ENCODE data around the gene GIPC2. TPM values are rescaled to one million over a fixed set of nuclear protein-coding genes. Genes with fewer than 3 reads are reported as not detected.

GIPC2 gene
- total RNA-seq, 2 donors from 2014 or later, result 1.9 to 3.1 TPM

- intact Hi-C loops (cut with DNase I), result no loop called here
- no peak for DNase-seq
- ATAC-seq, result no peak
Observed at GRCh38 chr1:78165816-78166215, 120.0 kb downstream of the GIPC2 start.

DNA sequence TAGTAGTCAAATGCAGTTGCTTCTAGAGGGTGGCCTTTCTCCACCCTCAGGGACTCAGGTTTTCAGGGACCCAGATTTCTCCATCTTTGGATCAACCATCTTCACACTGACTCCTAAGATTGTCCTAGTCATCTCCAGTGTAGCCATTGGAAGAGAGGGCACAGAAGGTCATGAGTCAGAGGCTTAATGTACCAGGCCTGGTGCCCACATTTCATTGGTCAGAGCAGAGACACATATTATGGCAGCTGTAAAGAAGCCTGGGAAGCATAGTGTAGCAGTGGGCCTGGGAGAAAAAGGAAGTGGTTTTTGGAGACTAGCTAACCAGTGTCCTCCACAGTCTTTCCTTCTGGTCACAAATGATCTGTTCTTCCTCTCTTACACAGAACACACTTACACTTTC lies 122.5 kb downstream of the GIPC2 start:
- intact Hi-C loops (cut with DNase I), result no loop called here
- ATAC-seq, result no peak
- DNase-seq, result no peak

DNA sequence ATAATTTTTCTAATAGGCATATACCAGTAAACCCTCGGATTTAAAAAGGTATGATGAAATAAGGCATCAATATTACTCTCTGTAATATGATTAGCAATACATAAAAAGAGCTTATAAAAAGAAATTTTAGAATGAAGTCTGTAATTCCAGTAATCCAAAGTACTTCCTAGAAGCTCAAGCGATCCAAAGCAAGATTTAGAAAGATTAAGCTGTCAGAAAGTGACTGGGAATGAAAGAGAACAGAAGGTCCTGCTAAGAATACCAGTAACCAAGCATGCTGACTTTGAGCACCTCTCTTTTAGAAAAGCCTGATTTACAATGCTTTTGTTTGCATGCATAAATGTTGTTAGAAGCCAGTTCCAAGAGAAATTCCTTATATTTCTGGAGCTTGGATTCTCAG lies 125.1 kb downstream of the GIPC2 start:
- DNase-seq (no peak), ATAC-seq (no peak)
- intact Hi-C loops (cut with DNase I), result no loop called here

DNA sequence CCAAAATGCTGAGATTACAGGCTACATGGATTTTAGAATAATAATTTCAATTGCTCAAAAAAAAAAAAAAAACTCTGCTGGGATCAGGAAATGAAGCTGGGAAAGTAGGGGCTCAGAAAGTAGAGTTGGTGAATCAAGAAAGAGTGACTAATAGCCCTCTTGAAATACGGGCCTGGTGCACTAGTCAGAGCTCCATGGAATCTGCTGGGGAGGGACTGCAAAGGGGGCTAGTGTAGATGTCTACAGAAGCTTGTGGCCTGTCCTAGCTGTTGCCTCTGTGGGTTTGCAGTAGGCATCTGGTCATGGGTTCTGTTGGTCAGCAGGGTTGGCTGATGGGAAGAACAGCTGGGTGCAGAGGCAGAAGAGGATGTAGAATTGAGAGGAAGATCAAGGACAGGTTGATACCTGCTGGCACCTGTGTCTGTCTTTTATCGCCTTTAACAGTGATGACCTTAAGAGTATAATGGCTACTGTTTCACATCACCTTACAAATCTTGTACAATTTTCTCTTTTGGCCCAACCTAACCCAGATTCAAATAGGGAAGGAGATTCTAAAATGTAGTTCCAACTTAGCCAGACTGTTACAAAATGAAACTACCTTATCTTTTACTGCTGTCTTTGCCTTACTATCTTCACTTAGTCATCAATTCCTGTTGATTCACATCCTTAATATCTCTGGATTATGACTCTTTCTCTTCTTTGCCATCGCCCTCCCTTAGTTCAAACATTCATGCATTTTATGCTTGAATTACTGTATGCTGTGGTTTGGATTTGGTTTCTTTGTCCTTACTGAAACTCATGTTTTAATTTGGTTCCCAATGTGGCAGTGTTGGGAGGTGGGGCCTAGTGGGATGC lies 126.2 kb downstream of the GIPC2 start:
- ATAC-seq, result peak in 1 of 2 donors; percentile 22
- intact Hi-C loops (cut with DNase I), result no loop called here
- DNase-seq, result no peak

DNA sequence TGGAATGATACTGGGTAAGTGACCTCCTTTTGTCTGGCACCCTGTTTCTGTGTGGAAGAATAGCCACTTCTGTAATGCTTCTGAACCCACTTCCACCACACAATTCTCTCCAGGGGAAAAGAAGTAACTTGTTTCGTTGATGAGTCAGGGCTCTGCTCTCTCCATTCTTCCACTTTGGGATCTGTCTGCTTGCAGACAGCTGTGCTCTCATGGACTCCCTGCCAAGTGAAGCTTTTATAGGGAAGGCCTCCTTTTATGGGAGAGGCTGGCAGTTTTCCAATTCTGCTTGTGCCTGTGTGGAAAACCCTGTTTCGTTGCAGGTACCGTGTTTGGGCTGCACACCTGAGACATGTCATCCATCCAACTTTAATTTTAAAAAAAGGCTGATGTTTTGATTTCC lies 130.7 kb downstream of the GIPC2 start:
- intact Hi-C loops (cut with DNase I), result no loop called here
- no peak for DNase-seq
- peak in 1 of 2 donors; percentile 75 for ATAC-seq

DNA sequence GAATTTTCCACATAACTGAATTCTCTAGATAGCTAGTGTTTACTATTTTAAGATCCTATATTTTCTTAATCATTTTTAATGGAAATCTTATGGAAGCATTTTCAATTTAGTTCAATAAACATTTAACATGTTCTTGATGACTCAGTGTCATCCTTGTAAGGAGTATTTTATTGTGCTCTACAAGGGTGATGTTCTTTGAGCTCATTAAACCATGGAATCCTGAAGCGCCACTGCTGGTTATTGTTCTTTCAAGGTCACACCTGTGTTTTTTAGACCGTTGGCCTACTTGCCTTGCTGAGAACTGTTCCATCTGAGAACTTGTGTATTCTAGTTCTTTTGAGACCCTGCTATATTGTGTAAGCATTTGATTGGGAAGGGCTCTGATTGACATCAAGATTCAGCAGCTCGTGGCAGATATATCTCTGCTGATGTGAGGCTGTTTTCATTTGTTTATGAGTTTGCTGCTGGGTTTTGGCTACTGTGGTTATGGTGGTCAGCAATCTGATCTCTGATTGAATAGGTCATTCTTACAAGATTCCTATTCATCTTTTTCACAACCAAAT lies 132.0 kb downstream of the GIPC2 start:
- DNase-seq (no peak), ATAC-seq (no peak)
- intact Hi-C loops (cut with DNase I), result no loop called here

DNA sequence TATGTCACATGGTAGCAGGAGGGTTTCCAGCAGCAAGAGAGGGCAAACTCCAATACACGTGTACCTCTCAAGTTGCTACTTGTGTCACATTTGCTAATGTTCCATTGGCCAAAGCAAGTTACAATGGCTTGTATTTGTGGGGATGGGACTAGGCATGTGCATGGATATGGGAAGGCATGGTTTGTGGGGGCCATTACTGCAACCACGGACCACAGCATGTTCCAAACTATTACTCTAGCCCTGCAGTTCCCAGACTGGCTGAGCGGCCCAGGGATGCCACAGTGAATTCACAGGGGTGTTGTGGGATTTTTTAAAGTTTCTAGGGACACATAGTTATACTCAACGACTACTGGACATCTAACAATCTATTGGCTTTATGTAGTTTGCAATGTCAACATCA lies 133.1 kb downstream of the GIPC2 start:
- DNase-seq, result no peak
- ATAC-seq, result no peak
- intact Hi-C loops (cut with DNase I), result no loop called here

DNA sequence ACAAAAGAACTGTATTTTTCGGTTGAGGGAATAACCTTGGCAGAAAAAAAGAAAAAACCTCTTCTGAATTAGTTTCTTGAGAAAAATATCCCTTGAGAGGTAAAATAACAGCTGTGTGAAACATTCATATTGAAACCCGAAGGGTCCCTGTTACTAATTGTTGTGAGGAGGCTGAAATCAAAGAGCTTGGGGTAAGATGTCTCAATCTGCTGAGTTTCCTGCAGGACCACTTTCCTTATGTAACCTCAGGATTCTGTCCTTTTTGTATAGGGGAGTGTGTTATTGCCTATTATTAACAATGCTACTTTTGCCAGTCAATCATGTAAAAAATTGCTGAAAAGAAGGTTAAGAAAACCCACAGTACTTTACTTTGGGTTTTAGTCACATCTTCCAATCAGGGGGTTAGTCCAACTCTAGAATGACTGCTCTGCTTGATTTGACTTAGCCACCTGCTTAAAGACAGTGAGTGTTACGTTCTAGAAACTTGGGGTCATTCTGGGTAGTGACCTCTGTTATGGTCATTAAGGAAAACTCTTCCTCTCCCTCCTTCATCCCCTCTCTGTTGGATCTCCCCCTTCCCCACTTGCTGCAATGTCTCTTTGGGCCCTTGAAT lies 138.8 kb downstream of the GIPC2 start:
- intact Hi-C loops (cut with DNase I), result no loop called here

More for the DNA sequence above, 138.8 kb downstream of the GIPC2 start:
- no peak for DNase-seq
- ATAC-seq, result no peak

Other genes starting within 250 kb of the GIPC2 start
- gene NEXN, start 157.3 kb upstream of the GIPC2 start, total RNA-seq, result 100 to 1,000 TPM; 218 to 235 TPM
- 10 to 100 TPM; 54.3 to 78.5 TPM for gene FUBP1, start 66.9 kb upstream of the GIPC2 start, total RNA-seq
- gene DNAJB4, start 41.0 kb upstream of the GIPC2 start, total RNA-seq, result 100 to 1,000 TPM in 1 of 2 donors, 10 to 100 TPM in 1; 78.6 to 105 TPM